ENCODE results near the gene ID2.

Gene ID2

GRCh38 chr2:8681786-8682692 lies at the start of gene ID2:
TSS of gene ID2 (plus strand) at chr2:8682056. CDS start at chr2:8682166, 110 bp downstream.
- peak; percentile 98 to 99 for DNase-seq

- DNase-seq: no peak
Measured at GRCh38 chr2:8632755-8633154, 49.1 kb upstream of the ID2 start.

GRCh38 chr2:8633186-8633734 lies 48.6 kb upstream of the ID2 start:
- no peak for DNase-seq

- no peak for DNase-seq
Measured at GRCh38 chr2:8633735-8634313, 48.0 kb upstream of the ID2 start.

GRCh38 chr2:8634466-8635172 lies 47.2 kb upstream of the ID2 start:
- DNase-seq: no peak

GRCh38 chr2:8636041-8636491 lies 45.8 kb upstream of the ID2 start:
- DNase-seq: no peak

GRCh38 chr2:8636721-8637636 lies 44.9 kb upstream of the ID2 start:
- no peak for DNase-seq

GRCh38 chr2:8638327-8638726 lies 43.5 kb upstream of the ID2 start:
- no peak for DNase-seq

- DNase-seq: no peak
Measured at GRCh38 chr2:8639122-8639635, 42.7 kb upstream of the ID2 start.

GRCh38 chr2:8640498-8640897 lies 41.4 kb upstream of the ID2 start:
- no peak for DNase-seq

- DNase-seq: no peak
Measured at GRCh38 chr2:8641301-8641965, 40.4 kb upstream of the ID2 start.

- no peak for DNase-seq
Measured at GRCh38 chr2:8642366-8643068, 39.3 kb upstream of the ID2 start.

GRCh38 chr2:8643250-8643995 lies 38.4 kb upstream of the ID2 start:
- no peak for DNase-seq

GRCh38 chr2:8643996-8644356 lies 37.9 kb upstream of the ID2 start:
- no peak for DNase-seq

- DNase-seq: no peak
Measured at GRCh38 chr2:8644605-8645175, 37.2 kb upstream of the ID2 start.

- no peak for DNase-seq
Measured at GRCh38 chr2:8645176-8645831, 36.6 kb upstream of the ID2 start.

GRCh38 chr2:8646731-8647461 lies 35.0 kb upstream of the ID2 start:
- no peak for DNase-seq

GRCh38 chr2:8647462-8647857 lies 34.4 kb upstream of the ID2 start:
- DNase-seq: no peak

All from NCI-H524 (cell line).